Gastroesophageal sphincter (tissue), 4 donors: Measurements from ENCODE around the gene SCLY. TPM values are rescaled to one million over a fixed set of nuclear protein-coding genes. Genes with fewer than 3 reads are reported as not detected.
"Not testable (repeated sequence)": the region's sequence is repeated elsewhere in the genome, so short reads cannot be mapped to it uniquely, and the experiment has no call there.

ENCODE experiments used
- ATAC-seq: fragments of 150-250 bp; one replicate; pipeline ENCODE4 v1.9.1; 2016; ENCODE audit warnings: mild to moderate bottlenecking, moderate library complexity
- H3K27ac ChIP-seq, 4 donors: fragments of 200-600 bp; sonication (generic) in 3 of 4; 1 replicate in 3 of 4; 2 replicates in 1 of 4; pipeline ENCODE4 v1.5.1; 2016 to 2019
- H3K27me3 ChIP-seq: fragments of 200-600 bp; sonication (generic); one replicate; pipeline ENCODE4 v1.5.1; 2019
- H3K36me3 ChIP-seq, 2 donors: fragments of 200-600 bp; sonication (generic); one replicate each; pipeline ENCODE4 v1.5.1; 2019; ENCODE audit warnings: control low read depth in 1 of 2
- H3K4me1 ChIP-seq, 3 donors: fragments of 200-600 bp; sonication (generic); 1 replicate in 2 of 3; 2 replicates in 1 of 3; pipeline ENCODE4 v1.5.1; 2016 to 2019; ENCODE audit warnings: control low read depth in 2 of 3
- H3K4me3 ChIP-seq, 2 donors: fragments of 200-600 bp; sonication (generic); one replicate each; pipeline ENCODE4 v1.5.1; 2019; ENCODE audit warnings: mild to moderate bottlenecking in 1 of 2, moderate library complexity in 1 of 2
- H3K9me3 ChIP-seq, 3 donors: fragments of 200-600 bp; sonication (generic); one replicate each; pipeline ENCODE4 v1.5.1; 2017 to 2019; ENCODE audit warnings: control low read depth in 2 of 3
- EP300 ChIP-seq: sonication (generic); formaldehyde crosslinking; IDR thresholded peaks from one replicate; pipeline ENCODE4 v1.6.1; 2017; ENCODE audit warnings: antibody characterized with exemption, mild to moderate bottlenecking
- POLR2A ChIP-seq, 2 donors: fragments of 450-650 bp; IDR thresholded peaks; one replicate each; pipeline ENCODE4 v1.6.1; 2017; ENCODE audit warnings: antibody characterized with exemption in 2 of 2, mild to moderate bottlenecking in 2 of 2, moderate library complexity in 1 of 2
- POLR2AphosphoS5 ChIP-seq: sonication (generic); formaldehyde crosslinking; IDR thresholded peaks from one replicate; pipeline ENCODE4 v1.6.1; 2017; ENCODE audit warnings: antibody characterized with exemption
- WGBS, 2 donors: methylation state at CpG; one replicate each; pipeline ENCODE4 v1.1.5; 2018; ENCODE audit warnings: low coverage in 1 of 2; 5-methylcytosine and 5-hydroxymethylcytosine counted together
- total RNA-seq, 4 donors: library from RNA; depleted of rRNA; stranded (reverse); fragments of >200 nt; gene quantifications; one replicate each; pipeline ENCODE4 v1.1.0, GENCODE V29; 2016
- TF ChIP-seq, protein P1 (sequence below), 4 experiments: fragments of 200-600 bp in 2 of 4; fragments of 450-650 bp in 2 of 4; sonication (generic) in 1 of 4; IDR thresholded peaks; one replicate each; pipeline ENCODE4 v1.5.1; 2017 to 2019; ENCODE audit warnings: antibody characterized with exemption in 4 of 4, mild to moderate bottlenecking in 2 of 4, moderate library complexity in 2 of 4

SCLY gene
- total RNA-seq, 4 donors from 2014 or later, result 14.2 to 23.2 (median 16.5) TPM

DNA sequence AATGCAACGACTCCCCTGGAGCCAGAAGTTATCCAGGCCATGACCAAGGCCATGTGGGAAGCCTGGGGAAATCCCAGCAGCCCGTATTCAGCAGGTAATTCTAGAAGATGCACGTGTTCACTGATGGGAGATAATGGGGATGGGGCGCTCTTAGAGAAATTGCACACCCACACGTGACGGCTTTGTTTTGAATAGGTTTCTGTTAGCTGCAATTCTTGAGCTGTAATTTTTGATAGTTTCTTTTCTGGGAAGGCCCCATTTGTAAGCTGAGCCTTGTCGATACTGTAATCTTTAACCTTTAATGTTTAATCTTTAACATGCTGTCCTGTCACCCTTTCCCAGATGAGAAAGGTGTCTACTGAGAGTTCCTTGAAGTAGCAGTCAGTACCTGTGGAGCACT lies 3.6 kb downstream of the SCLY start:
- H3K36me3 ChIP-seq, result peaks cover 0 to 50% of the 10 kb centered on the region in 2 donors
- no peak for TF ChIP-seq POLR2AphosphoS5
- TF ChIP-seq POLR2A (IDR thresholded peaks at IDR 0.05), result no peak
- no peak for TF ChIP-seq EP300
- no peak overlapping the region for H3K4me3 ChIP-seq
- H3K27ac ChIP-seq, result no peak overlapping the region
- H3K9me3 ChIP-seq, result no peaks in the 10 kb centered on the region
- peaks cover 0 to 24% (median 4%) of the 10 kb centered on the region in 3 donors for H3K4me1 ChIP-seq
- WGBS, 2 donors, result 77 to 89% methylated on average over 5 to 6 of the region's 7 CpGs
- no peak for ATAC-seq
- H3K27me3 ChIP-seq, result no peaks in the 10 kb centered on the region

DNA sequence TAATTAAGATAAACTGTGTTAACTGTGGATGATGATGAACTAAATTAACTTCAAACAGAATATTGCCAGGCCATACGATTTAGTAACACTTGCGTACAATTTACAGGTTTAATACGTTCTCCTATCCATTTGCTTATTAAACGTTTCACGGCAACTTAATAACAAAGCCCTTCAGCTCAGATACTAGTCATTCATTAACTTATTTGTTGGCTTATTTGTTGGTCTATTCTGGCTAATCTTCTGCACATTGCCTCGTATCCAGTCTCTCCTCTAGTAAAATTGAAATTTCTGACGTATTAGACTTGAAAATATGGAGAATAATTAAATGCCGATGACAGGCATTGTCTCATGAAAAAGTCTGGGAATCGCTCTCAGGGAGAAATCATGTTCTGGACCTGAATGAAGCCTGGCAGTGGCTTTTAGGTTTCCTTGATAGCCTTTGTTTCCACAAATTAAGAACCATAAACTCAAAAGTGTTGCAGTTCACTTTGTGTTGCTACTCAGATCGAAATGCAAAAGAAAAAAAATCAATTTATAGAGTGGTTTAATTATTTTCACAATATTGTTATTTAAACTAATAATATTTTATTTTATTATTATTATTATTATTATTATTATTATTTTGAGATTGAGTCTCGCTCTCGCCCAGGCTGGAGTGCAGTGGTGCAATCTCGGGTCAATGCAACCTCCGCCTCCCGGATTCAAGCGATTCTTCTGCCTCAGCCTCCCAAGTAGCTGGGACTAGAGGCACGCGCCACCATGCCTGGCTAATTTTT lies 4.5 kb downstream of the SCLY start:
- TF ChIP-seq, protein P1, sequence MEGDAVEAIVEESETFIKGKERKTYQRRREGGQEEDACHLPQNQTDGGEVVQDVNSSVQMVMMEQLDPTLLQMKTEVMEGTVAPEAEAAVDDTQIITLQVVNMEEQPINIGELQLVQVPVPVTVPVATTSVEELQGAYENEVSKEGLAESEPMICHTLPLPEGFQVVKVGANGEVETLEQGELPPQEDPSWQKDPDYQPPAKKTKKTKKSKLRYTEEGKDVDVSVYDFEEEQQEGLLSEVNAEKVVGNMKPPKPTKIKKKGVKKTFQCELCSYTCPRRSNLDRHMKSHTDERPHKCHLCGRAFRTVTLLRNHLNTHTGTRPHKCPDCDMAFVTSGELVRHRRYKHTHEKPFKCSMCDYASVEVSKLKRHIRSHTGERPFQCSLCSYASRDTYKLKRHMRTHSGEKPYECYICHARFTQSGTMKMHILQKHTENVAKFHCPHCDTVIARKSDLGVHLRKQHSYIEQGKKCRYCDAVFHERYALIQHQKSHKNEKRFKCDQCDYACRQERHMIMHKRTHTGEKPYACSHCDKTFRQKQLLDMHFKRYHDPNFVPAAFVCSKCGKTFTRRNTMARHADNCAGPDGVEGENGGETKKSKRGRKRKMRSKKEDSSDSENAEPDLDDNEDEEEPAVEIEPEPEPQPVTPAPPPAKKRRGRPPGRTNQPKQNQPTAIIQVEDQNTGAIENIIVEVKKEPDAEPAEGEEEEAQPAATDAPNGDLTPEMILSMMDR (IDR thresholded peaks at IDR 0.05), result no peak
- TF ChIP-seq POLR2AphosphoS5, result no peak
- no peak for TF ChIP-seq EP300
- no peak for TF ChIP-seq POLR2A (IDR thresholded peaks at IDR 0.05)
- Histone ChIP-seq H3K9me3 (no peaks in the 10 kb centered on the region), H3K4me3 (no peak overlapping the region), H3K4me1 (peaks cover 0 to 16% (median 4%) of the 10 kb centered on the region in 3 donors), H3K27ac (no peak overlapping the region), H3K27me3 (no peaks in the 10 kb centered on the region), H3K36me3 (peaks cover 0 to 58% of the 10 kb centered on the region in 2 donors)
- no peak for ATAC-seq
- WGBS, 2 donors, result 81 to 85% methylated on average over 12 to 16 of the region's 18 CpGs

DNA sequence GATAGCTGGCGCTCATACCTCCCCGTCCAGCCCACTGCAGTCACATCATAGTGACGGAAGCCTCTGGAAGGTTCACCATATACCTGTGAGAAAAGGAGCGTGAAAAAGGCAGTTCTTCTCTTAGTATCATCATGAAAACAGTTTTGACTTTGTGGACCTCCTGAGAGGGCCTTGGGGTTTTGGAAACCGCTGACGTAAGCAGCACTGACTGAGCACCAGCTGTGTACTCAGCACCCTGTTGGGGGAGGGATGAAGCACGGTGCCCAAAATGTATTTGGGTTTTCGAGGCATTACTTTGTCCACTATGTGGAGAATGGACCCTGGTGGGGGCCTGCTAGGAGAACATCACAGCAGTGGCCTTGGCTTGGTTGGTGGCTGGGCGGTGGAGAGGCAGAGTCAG lies 5.4 kb downstream of the SCLY start:
- Histone ChIP-seq H3K4me3 (no peak overlapping the region), H3K9me3 (no peaks in the 10 kb centered on the region), H3K4me1 (peaks cover 0 to 14% (median 4%) of the 10 kb centered on the region in 3 donors), H3K36me3 (peaks cover 0 to 68% of the 10 kb centered on the region in 2 donors), H3K27ac (no peak overlapping the region), H3K27me3 (no peaks in the 10 kb centered on the region)
- WGBS, 2 donors, result 82 to 86% methylated on average over 3 to 6 of the region's 9 CpGs
- no peak for ATAC-seq
- TF ChIP-seq POLR2A (IDR thresholded peaks at IDR 0.05) (no peak), EP300 (no peak), POLR2AphosphoS5 (no peak)
- TF ChIP-seq, protein P1 (IDR thresholded peaks at IDR 0.05), result no peak

DNA sequence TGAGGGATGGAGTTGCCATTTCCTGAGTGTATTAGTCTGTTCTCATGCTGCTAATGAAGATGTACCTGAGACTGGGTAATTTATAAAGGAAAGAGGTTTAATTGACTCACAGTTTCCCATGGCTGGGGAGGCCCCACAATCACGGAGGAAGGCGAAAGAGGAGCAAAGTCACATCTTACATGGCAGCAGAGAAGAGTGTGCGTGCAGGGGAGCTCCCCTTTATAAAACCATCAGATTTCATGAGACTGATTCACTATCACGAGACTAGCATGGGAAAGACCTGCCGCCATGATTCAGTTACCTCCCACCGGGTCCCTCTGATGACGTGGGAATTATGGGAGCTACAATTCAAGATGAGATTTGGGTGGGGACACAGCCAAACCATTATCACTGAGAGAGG lies 5.9 kb downstream of the SCLY start:
- H3K4me3 ChIP-seq, ATAC-seq, H3K4me1 ChIP-seq, H3K9me3 ChIP-seq, H3K27me3 ChIP-seq, H3K27ac ChIP-seq: not testable (repeated sequence)
- H3K36me3 ChIP-seq, result peaks cover 0 to 73% of the 10 kb centered on the region in 2 donors
- 96% methylated on average over 7 of the region's 7 CpGs; no CpG with 5 or more reads in 1 of the 2 donors for WGBS, 2 donors

DNA sequence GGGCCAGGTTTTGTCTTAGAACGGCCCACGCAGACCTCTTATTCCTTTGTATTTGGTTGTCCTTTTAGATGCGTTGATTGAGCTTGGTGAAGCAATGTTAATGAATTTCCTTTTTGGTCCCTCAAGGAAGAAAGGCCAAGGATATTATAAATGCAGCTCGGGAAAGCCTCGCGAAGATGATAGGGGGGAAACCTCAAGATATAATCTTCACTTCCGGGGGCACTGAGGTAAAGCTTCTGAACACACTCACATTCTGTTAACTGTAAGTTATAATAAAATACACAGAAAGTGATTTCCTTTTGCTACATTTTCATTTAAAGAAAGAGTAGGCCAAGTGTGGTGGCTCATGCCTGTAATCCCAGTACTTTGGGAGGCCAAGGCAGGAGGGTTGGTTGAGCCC lies 7.1 kb downstream of the SCLY start:
- ATAC-seq, result no peak
- H3K4me3 ChIP-seq, result no peak overlapping the region
- H3K9me3 ChIP-seq, result no peaks in the 10 kb centered on the region
- no peaks in the 10 kb centered on the region for H3K4me1 ChIP-seq
- WGBS, 2 donors, result 92 to 93% methylated on average over 7 of the region's 7 CpGs
- H3K27me3 ChIP-seq, result no peaks in the 10 kb centered on the region
- no peak for TF ChIP-seq POLR2AphosphoS5
- H3K36me3 ChIP-seq, result peaks cover 0 to 84% of the 10 kb centered on the region in 2 donors
- no peak overlapping the region for H3K27ac ChIP-seq

DNA sequence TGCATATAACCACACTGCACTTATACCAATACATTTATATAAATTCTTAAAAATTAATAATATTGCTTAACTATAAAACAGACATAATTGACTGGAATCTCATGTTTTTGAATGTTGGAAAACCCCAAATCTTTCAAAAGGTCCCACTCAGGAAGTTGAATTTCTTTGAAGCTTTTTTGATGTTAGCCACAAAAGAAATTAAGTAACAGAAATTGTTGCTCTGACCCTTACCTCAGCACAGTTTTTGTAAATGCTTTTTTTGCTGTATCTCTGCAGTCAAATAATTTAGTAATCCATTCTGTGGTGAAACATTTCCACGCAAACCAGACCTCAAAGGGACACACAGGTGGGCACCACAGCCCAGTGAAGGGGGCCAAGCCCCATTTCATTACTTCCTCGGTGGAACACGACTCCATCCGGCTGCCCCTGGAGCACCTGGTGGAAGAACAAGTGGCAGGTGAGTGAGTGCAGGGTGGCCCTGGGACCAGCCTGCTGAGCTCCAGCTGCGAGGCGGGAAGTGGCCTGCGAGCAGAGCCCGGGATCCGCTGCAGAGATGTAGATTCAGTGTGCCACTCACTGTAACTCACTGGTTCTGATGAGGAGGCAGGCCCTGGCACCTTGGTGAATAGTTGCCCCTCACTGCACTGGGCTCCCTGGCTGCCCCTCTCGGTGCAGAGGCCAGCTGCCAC lies 8.4 kb downstream of the SCLY start:
- ATAC-seq, result no peak
- Histone ChIP-seq H3K27me3 (no peaks in the 10 kb centered on the region), H3K9me3 (no peaks in the 10 kb centered on the region), H3K27ac (no peak overlapping the region), H3K36me3 (peaks cover 0 to 93% of the 10 kb centered on the region in 2 donors), H3K4me3 (no peak overlapping the region), H3K4me1 (no peaks in the 10 kb centered on the region)
- WGBS, 2 donors, result 100% methylated on average over 2 of the region's 10 CpGs
- TF ChIP-seq POLR2A (IDR thresholded peaks at IDR 0.05) (no peak), EP300 (no peak), POLR2AphosphoS5 (no peak)
- TF ChIP-seq, protein P1 (IDR thresholded peaks at IDR 0.05), result no peak
